Measurements from ENCODE around the gene VEZT.
A peak's percentile ranks its signal among the peaks of the same experiment; 100 is the strongest.

VEZT gene

GRCh38 chr12:95207407-95207806 lies 10.2 kb upstream of the VEZT start:
- Mint-ChIP-seq H3K4me1 (peaks cover 25% of the 10 kb centered on the region), H3K9me3 (no peaks in the 10 kb centered on the region), H3K27me3 (ENCODE audit: low read depth) (no peaks in the 10 kb centered on the region), H3K36me3 (ENCODE audit: low read depth) (peaks cover 38% of the 10 kb centered on the region), H3K4me3 (no peak overlapping the region), H3K27ac (no peak overlapping the region)
- no peak for TF ChIP-seq CTCF (IDR thresholded peaks at IDR 0.05; ENCODE audit: unreplicated experiment in 3 of 3)

GRCh38 chr12:95208678-95209077 lies 8.9 kb upstream of the VEZT start:
- H3K27me3 Mint-ChIP-seq (ENCODE audit: low read depth): no peaks in the 10 kb centered on the region
- no peaks in the 10 kb centered on the region for H3K9me3 Mint-ChIP-seq
- H3K27ac Mint-ChIP-seq: no peak overlapping the region
- H3K4me1 Mint-ChIP-seq: peaks cover 22% of the 10 kb centered on the region
- H3K36me3 Mint-ChIP-seq (ENCODE audit: low read depth): peaks cover 38% of the 10 kb centered on the region
- TF ChIP-seq CTCF (IDR thresholded peaks at IDR 0.05; ENCODE audit: unreplicated experiment in 3 of 3): no peak
- H3K4me3 Mint-ChIP-seq: no peak overlapping the region

- Mint-ChIP-seq H3K27ac (no peak overlapping the region), H3K4me1 (peaks cover 24% of the 10 kb centered on the region), H3K27me3 (ENCODE audit: low read depth) (no peaks in the 10 kb centered on the region), H3K9me3 (no peaks in the 10 kb centered on the region), H3K36me3 (ENCODE audit: low read depth) (peaks cover 16% of the 10 kb centered on the region), H3K4me3 (no peak overlapping the region)
- TF ChIP-seq CTCF (IDR thresholded peaks at IDR 0.05; ENCODE audit: unreplicated experiment in 3 of 3): no peak
Observed at GRCh38 chr12:95212586-95212985, 5.0 kb upstream of the VEZT start.

GRCh38 chr12:95213119-95213518 lies 4.5 kb upstream of the VEZT start:
- Mint-ChIP-seq H3K27me3 (ENCODE audit: low read depth) (no peaks in the 10 kb centered on the region), H3K9me3 (no peaks in the 10 kb centered on the region), H3K4me1 (peaks cover 24% of the 10 kb centered on the region), H3K36me3 (ENCODE audit: low read depth) (peaks cover 13% of the 10 kb centered on the region), H3K4me3 (peak overlapping the region in 1 of 3 experiments; percentile 34), H3K27ac (peak overlapping the region in 1 of 3 experiments; percentile 47)
- no peak for TF ChIP-seq CTCF (IDR thresholded peaks at IDR 0.05; ENCODE audit: unreplicated experiment in 3 of 3)

GRCh38 chr12:95213928-95214327 lies 3.7 kb upstream of the VEZT start:
- H3K27ac Mint-ChIP-seq: peak overlapping the region in 1 of 3 experiments; percentile 47
- H3K4me1 Mint-ChIP-seq: peaks cover 28% of the 10 kb centered on the region
- peaks cover 11% of the 10 kb centered on the region for H3K36me3 Mint-ChIP-seq (ENCODE audit: low read depth)
- no peak overlapping the region for H3K4me3 Mint-ChIP-seq
- H3K27me3 Mint-ChIP-seq (ENCODE audit: low read depth): no peaks in the 10 kb centered on the region
- H3K9me3 Mint-ChIP-seq: no peaks in the 10 kb centered on the region
- TF ChIP-seq CTCF (IDR thresholded peaks at IDR 0.05; ENCODE audit: unreplicated experiment in 3 of 3): no peak

GRCh38 chr12:95214466-95214865 lies 3.1 kb upstream of the VEZT start:
- no peaks in the 10 kb centered on the region for H3K27me3 Mint-ChIP-seq (ENCODE audit: low read depth)
- H3K4me3 Mint-ChIP-seq: peak overlapping the region in 2 of 3 experiments; percentile 40 to 59
- H3K9me3 Mint-ChIP-seq: no peaks in the 10 kb centered on the region
- H3K4me1 Mint-ChIP-seq: peaks cover 31% of the 10 kb centered on the region
- H3K36me3 Mint-ChIP-seq (ENCODE audit: low read depth): peaks cover 8% of the 10 kb centered on the region
- H3K27ac Mint-ChIP-seq: peak overlapping the region in 2 of 3 experiments; percentile 28 to 42
- no peak for TF ChIP-seq CTCF (IDR thresholded peaks at IDR 0.05; ENCODE audit: unreplicated experiment in 3 of 3)
